GM08714 (cell line): Measurements from ENCODE around the gene NUDT14.

ENCODE experiments used
- H3K4me3 ChIP-seq: fragments of 200-500 bp; sonication (Bioruptor generic); 2 replicates; pipeline ENCODE4 v1.5.1; 2014; ENCODE audit warnings: mild to moderate bottlenecking, low read length, inconsistent platforms
- ZNF274 ChIP-seq: IDR thresholded peaks from 2 replicates; pipeline ENCODE4 v1.6.1; 2012; ENCODE audit warnings: mild to moderate bottlenecking, low read depth, low read length

NUDT14 gene

DNA sequence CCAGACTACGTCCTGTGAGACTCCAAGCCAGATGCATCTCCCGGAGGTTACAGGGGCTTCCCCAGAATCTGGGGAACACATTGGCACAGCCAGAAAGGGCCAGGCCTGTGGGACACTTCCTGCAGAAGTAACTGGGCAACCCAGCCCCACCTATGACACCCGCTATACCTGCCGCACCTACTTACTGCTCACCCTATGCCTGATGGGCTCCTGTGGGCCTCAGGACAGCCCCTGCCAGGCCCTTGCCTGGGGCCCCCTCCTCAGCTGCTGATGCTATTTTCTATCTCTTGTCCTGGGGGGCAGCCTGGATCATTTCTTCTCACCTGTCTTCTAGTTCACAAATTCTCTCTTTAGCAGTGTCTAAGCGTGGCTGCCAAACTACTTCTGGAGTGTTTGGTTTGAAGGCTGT lies 41.3 kb downstream of the NUDT14 start:
- TF ChIP-seq ZNF274 = no peak
- no peak overlapping the region for H3K4me3 ChIP-seq

GRCh38 chr14:105139212-105139825 lies 41.8 kb downstream of the NUDT14 start:
- H3K4me3 ChIP-seq = no peak overlapping the region
- TF ChIP-seq ZNF274 = no peak

GRCh38 chr14:105138551-105139111 lies 42.5 kb downstream of the NUDT14 start:
- TF ChIP-seq ZNF274 = no peak
- no peak overlapping the region for H3K4me3 ChIP-seq

DNA sequence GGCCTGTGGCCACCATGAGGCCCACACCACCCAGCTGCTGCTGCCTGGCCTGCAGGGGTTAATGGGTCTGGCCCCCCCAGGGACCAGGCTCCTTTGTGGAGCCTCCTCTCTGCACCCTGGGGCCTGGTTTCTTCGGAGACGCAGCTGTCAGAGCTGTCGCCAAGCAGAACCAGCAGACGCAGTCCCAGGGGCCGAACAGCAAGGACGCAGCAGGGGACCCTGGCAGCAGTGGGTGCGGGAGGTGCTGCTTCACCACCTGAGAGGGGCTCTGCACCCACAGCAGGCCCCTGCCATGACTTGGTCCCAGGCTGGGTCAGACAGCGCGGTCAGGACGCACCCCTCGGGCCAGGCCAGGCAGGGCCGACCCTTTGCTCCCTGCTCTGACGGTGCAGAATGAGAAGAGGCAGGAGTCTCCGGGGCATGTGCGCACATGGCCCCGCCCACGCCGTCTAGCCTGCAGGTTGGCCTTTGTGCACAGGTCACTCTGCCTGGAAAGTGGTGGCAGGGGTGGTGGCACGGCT lies 43.0 kb downstream of the NUDT14 start:
- TF ChIP-seq ZNF274 = no peak
- H3K4me3 ChIP-seq = no peak overlapping the region

GRCh38 chr14:105137481-105138020 lies 43.6 kb downstream of the NUDT14 start:
- no peak overlapping the region for H3K4me3 ChIP-seq
- no peak for TF ChIP-seq ZNF274

DNA sequence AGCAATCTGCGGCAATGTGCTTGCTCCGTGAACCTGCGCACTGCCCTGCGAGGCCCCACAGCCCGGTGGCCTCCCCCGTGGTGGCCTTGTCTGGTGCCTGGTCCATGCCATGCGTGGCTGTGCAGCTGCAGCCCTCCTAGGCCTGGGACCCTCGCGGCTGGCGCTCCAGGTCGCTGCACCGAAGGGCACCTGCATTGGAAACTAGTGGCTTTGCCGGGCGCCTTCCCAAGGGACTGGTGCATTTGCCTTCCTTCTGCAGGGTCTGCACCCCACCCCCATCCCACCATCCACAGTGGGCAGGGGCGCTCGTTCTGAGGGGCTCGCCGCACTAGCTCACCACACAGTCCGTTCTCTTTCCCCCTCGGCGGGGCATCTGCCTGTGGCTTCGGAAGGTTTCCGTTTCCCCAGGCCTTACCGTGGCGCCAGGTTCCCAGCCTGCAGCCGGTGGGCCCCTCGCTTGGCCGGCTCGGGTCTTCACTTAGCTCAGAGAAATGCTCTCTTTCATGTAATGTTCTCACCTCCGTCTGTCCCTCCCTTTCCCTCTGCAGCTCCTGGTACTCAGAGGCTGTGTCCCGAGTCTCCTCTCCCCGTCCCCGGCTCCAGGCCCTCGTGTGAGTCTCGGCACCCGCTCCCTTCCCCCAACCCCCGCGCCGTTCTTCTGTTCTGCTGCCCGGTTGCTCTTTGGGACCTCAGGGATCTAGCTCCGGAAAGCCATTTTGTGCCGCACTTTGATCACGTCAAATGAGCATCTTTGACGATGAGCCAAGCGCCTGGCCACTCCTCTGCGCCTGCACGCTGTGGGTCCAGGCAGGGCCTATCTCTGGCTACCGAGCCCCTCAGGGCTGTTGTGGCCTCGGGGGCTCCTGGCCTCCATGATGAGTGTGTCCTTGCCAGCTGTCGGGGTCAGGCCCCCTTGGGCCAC lies 44.5 kb downstream of the NUDT14 start:
- H3K4me3 ChIP-seq = no peak overlapping the region
- TF ChIP-seq ZNF274 = no peak

DNA sequence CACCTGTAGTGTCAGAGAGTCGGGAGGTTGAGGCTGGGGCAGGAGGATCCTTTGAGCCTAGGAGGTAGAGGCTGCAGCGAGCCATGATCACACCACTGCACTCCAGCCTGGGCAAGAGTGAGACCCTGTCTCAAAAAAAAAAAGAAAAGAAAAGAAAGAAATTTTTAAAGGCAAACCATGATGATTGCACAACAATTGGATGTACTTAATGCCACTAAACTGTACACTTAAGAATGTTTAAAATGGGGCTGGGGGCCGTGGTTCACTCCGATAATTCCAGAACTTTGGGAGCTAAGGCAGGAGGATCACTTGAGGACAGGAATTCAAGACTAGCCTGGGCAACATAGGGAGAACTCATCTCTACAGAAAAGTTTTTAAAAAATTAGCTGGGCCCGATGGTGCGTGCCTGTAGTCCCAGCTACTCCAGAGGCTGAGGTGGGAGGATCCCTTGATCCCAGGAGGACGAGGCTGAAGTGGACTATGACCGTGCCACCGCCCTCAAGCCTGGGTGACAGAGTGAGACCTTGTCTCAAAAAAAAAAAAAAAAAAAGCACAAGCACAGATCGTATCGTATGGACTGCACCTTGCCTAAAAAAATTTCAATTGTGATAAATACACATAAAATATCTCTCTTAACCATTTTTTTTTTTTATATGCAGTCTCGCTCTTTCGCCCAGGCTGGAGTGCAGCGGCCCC lies 45.3 kb downstream of the NUDT14 start:
- TF ChIP-seq ZNF274 = no peak
- H3K4me3 ChIP-seq = no peak overlapping the region

DNA sequence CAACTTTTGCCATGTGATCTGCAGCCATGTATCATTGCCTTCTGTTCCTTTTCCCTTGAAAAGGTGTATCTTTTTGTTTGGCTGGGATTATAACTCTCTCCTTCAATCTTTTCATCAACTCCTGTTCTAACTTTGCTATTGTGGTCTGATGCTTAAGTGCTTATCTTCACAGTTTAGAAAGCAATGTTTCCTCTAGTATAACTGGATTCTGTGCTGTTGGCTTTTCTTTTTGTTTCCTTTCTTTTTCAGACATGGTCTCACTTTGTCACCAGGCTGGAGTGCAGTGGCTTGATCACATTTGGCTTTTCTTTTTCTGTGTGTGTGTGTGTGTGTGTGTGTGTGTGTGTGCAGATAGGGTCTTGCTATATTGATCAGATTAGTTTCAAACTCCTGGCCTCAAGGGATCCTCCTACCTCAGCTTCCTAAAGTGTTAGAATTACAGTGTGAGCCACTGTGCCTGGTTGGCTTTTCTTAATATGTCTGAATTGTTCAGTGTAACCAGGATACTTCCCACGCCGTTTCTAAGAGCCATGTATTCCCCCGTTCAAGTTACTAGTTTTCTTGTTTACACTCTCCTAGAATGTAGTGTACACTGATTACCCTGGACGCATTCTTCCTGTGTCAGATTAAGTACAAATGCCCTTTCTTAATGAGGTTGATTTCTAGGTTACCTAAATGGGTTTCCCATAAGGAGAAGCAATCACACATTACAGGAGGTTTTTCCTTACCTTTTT lies 48.0 kb downstream of the NUDT14 start:
- TF ChIP-seq ZNF274 = no peak
- H3K4me3 ChIP-seq = no peak overlapping the region

GRCh38 chr14:105131241-105131640 lies 49.9 kb downstream of the NUDT14 start:
- TF ChIP-seq ZNF274 = no peak

GRCh38 chr14:105128059-105128458 lies 53.1 kb downstream of the NUDT14 start:
- TF ChIP-seq ZNF274 = no peak
- no peak overlapping the region for H3K4me3 ChIP-seq

More at GRCh38 chr14:105131241-105131640, 49.9 kb downstream of the NUDT14 start:
- no peak overlapping the region for H3K4me3 ChIP-seq

GRCh38 chr14:105126981-105127329 lies 54.2 kb downstream of the NUDT14 start:
- no peak overlapping the region for H3K4me3 ChIP-seq
- no peak for TF ChIP-seq ZNF274

DNA sequence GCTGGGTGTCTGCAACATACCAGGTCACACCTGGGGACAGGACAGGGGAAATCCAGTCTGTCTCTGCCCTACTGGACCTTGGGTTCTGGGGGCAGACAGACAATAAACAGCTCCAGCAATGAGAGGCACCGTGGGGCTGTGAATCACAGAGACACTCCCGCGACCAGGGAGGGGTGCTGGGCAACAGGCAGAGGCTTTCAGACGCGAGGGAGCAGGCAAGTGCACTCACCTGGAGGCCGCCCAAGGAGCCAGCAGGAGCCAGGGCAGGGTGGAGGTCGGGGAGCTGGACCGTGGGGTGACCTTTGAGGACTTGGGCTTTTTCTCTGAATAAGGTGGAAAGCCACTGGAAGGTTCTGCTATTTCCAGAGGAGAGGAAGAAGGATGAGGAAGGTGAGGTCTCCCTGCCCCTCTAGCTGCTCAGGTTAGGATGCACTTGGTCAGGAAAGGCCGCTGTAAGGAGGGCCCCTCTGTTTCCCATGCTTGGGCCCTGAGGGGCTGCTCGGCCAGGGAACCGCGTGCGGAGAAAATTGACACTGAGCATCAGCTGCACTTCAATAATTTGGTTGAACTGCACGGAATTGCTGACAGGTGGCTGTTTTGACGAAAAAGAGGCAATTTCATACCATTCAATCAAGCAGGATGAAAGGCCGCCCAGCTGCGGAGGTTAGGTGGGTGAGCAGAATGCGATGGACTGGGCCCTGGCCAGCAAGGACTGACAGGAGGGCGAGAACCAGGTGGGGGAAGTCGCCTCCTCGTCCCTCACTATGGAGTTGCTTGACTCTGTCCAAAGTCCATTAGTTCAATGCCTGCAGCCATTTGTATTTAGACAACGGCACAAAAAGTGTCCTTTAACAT lies 54.8 kb downstream of the NUDT14 start:
- TF ChIP-seq ZNF274 = no peak
- H3K4me3 ChIP-seq = no peak overlapping the region
